Mononuclear cell (primary cell): Measurements from ENCODE around the gene OSBPL7. TPM values are rescaled to one million over a fixed set of nuclear protein-coding genes. Genes with fewer than 3 reads are reported as not detected.

Experiments used
- H3K27me3 ChIP-seq: 2 replicates; pipeline ENCODE4 v1.6.0; 2011; ENCODE audit warnings: low read length, control low read depth; ENCODE audit not compliant: insufficient read depth
- H3K4me1 ChIP-seq: 2 replicates; pipeline ENCODE4 v1.5.1; 2011; ENCODE audit warnings: mild to moderate bottlenecking, low read length, control low read depth; ENCODE audit not compliant: insufficient read depth
- H3K4me3 ChIP-seq: 2 replicates; pipeline ENCODE4 v1.5.1; 2011; ENCODE audit warnings: mild to moderate bottlenecking, low read length, moderate library complexity
- H3K9me3 ChIP-seq: 2 replicates; pipeline ENCODE4 v1.5.1; 2011; ENCODE audit warnings: low read depth, mild to moderate bottlenecking, control low read depth, low read length
- total RNA-seq: library from RNA; depleted of rRNA; stranded (reverse); fragments of >200 nt; gene quantifications from one replicate; pipeline ENCODE4 v1.2.3, GENCODE V29; 2012

The OSBPL7 gene
- total RNA-seq, 1 donor: 8.5 TPM

DNA sequence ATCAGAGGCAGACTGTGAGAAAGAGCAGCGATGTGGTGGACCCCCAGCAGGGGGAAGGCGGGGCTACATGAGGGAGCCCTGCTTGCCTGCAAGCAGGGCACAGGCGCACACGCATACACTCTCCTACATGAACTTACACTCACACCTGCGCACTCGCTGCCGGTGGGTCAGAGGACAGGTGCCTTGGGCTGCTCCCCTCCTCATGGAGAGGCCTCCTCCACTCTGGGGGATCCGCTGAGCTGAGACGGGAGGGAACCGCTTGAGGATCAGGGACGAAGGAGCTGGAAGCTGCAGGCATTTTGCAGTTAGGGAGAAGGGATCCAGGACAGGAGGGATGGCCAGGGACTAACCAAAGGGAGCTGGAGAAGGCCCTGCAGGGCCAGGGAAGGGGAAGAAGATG is 14.2 kb downstream of the OSBPL7 start:
- H3K9me3 ChIP-seq: no peaks in the 10 kb centered on the region
- H3K27me3 ChIP-seq: no peaks in the 10 kb centered on the region
- H3K4me1 ChIP-seq: no peaks in the 10 kb centered on the region
- no peak overlapping the region for H3K4me3 ChIP-seq

DNA sequence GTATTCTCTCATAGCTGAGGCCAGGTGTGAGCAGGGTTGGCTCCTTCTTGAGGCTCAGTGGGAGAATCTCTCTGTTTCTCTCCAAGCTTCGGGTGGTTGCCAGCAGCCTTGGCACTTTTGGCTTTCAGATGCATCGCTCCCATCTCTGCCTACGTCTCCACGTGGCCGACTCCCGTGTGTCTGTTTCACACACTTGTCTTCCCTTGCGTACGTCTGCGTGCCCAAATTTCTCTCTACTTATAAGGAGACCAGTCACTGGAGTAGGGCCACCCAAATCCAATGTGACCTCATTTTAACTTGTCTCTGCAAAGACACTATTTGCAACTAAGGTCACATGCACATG is 14.7 kb downstream of the OSBPL7 start:
- Histone ChIP-seq H3K4me1 (no peaks in the 10 kb centered on the region), H3K27me3 (no peaks in the 10 kb centered on the region), H3K4me3 (no peak overlapping the region), H3K9me3 (no peaks in the 10 kb centered on the region)

- Histone ChIP-seq H3K4me3 (no peak overlapping the region), H3K27me3 (no peaks in the 10 kb centered on the region), H3K4me1 (no peaks in the 10 kb centered on the region), H3K9me3 (no peaks in the 10 kb centered on the region)
These were observed 15.3 kb downstream of the OSBPL7 start for GRCh38 chr17:47806026-47806912.

DNA sequence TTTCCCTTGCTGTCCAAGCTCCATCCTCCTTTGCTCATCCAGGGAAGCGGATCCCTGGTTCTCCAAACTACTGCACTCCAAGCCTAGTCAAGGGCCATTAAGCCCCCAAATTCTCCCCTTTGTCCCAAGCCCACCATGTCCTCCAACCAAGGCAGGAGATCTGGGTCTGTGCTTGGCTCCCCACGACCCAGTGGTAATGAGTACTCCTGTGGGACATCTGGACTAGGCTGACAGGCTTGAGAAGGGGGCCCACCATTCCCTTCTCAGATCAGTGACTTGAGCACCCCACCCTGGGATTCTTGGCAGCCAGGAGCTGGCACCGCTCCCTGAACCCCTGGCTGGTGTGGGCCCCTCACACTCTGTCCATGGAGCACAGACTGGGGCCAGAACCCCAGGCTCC is 17.1 kb downstream of the OSBPL7 start:
- no peaks in the 10 kb centered on the region for H3K9me3 ChIP-seq
- H3K4me1 ChIP-seq: no peaks in the 10 kb centered on the region
- no peaks in the 10 kb centered on the region for H3K27me3 ChIP-seq
- H3K4me3 ChIP-seq: no peak overlapping the region

DNA sequence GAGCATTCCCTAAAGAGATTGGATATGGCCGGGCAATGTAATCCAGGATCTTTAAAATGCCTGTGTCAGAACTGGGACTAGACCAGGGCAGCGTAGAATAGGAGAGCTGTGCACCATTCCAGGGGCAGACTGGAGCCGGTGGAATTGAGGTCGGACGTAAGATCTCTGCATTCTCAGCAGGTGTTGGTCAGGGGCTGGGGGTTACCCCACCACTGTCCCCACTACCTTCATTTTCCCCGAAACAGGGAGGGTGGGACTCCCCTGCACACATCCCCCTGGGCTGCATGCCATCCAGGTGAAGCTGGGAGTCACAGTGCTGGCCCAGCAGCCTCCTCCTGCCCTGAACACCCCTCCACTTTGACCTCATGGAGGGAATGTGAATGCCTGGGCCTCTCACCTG is 17.8 kb downstream of the OSBPL7 start:
- Histone ChIP-seq H3K27me3 (no peaks in the 10 kb centered on the region), H3K4me1 (no peaks in the 10 kb centered on the region), H3K4me3 (no peak overlapping the region), H3K9me3 (no peaks in the 10 kb centered on the region)

DNA sequence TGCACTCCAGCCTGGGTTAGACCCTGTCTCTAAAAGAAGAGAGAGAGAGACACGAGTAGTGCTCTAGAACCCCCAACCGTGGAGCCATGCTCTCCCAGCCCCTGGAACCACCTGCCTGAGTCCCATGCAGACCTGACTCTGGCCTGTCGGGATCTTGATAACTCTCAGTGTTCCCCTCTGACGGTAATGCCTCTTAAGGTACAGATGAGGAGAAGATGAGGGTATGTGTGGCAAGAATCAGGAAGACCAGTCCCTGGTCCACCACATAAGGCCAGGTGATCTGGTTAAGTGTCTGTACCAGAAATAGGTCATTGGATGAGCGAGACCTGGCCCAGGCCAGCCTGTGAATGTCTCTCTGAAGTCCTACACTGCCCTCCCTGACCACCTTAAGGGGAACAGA is 18.4 kb downstream of the OSBPL7 start:
- H3K4me3 ChIP-seq: no peak overlapping the region
- H3K27me3 ChIP-seq: no peaks in the 10 kb centered on the region
- H3K9me3 ChIP-seq: no peaks in the 10 kb centered on the region
- no peaks in the 10 kb centered on the region for H3K4me1 ChIP-seq

DNA sequence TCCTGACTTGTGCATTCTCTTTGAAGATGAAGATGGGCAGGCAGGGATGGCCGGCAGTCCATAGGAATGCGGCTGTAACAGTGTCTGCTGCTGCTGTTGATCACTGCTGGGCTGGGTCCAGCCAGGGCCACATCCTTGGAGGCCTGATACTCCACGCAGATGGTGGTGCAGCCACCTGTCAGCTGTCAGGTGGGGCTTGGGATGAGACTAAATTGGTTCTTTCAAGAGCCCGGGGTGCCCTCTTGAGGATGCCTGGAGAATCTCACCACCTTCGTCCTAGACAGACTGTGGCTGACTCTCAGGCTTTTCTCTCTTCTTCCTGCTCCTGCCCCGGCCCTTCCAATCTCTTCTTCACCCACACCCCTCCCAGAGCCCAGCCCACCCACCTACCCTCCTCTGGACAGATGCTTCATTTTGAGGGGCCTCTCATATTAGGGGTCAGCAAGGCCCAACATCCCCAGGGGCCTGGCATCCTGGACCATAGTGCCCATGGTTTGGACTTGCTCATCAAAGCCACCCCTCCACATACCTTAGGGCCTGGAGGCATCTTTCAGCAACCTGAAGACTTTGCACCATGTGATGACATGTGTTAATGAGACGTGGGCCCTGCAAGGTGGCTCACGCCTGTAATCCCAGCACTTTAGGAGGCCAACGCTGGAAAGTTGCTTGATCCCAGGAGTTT is 19.1 kb downstream of the OSBPL7 start:
- Histone ChIP-seq H3K27me3 (no peaks in the 10 kb centered on the region), H3K9me3 (no peaks in the 10 kb centered on the region), H3K4me3 (no peak overlapping the region), H3K4me1 (no peaks in the 10 kb centered on the region)

DNA sequence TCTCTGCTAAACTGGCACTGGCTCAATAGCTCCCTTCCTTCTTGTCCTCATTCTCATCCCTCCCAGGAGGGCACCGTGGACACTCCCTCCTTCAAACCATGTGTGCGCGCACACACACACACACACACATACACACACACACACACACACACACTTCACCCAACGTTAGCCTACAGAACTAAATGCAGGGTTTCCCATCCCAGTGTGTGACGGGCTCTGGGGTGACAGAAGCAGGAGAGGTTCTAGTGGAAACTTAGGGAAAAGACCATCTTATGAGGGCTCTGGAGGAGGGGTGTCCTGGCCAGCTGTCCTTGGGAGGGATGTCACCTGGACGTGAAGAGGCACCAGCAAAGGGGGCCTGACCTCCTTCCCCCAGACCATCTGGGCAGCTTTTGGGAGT is 19.7 kb downstream of the OSBPL7 start:
- no peaks in the 10 kb centered on the region for H3K9me3 ChIP-seq
- H3K27me3 ChIP-seq: no peaks in the 10 kb centered on the region
- H3K4me3 ChIP-seq: no peak overlapping the region
- H3K4me1 ChIP-seq: no peaks in the 10 kb centered on the region

GRCh38 chr17:47801176-47801765 is 20.3 kb downstream of the OSBPL7 start:
- H3K9me3 ChIP-seq: no peaks in the 10 kb centered on the region
- H3K4me3 ChIP-seq: no peak overlapping the region
- H3K4me1 ChIP-seq: no peaks in the 10 kb centered on the region
- H3K27me3 ChIP-seq: no peaks in the 10 kb centered on the region

DNA sequence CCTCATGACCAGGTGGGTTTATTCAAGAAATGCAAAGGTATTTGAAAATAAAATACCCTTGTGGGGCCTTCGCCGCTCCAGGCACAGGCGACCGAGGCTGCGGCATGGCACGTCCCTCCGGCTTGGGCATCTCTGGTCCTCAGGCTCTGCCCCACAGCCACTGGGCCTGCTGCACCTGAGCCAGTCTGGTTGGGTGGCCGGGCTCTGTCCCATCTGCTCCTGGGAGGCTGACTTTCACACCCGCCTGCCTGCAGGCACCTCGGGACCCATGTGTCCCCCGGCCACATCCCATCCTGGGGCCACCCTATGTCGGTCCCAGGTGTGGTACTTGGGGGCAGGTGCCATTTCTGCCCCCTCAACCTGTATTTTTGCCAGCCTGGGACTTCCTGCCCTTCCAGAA is 20.9 kb downstream of the OSBPL7 start:
- no peaks in the 10 kb centered on the region for H3K4me1 ChIP-seq
- H3K9me3 ChIP-seq: no peaks in the 10 kb centered on the region
- no peak overlapping the region for H3K4me3 ChIP-seq
- no peaks in the 10 kb centered on the region for H3K27me3 ChIP-seq

DNA sequence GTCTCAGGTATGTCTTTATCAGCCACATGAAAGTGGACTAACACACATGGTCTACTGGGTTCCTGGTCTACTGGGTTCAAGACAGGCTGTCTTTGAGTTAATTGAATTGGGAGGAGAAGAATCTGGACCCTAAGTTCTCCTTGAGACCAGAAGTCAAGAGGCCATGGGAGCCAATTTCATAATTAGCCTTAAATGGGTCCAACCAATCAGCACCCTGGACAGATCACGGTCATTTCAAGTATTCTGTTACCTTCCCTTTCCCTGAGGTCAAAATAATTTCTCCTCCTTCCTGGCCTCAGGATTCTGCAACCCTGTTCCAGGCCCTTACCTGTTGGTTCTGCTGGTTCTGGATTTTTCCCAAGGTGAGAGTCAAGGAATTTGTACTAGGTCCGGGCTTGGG is 23.8 kb downstream of the OSBPL7 start:
- Histone ChIP-seq H3K4me1 (no peaks in the 10 kb centered on the region), H3K9me3 (no peaks in the 10 kb centered on the region), H3K27me3 (peaks cover 17% of the 10 kb centered on the region), H3K4me3 (no peak overlapping the region)

- Histone ChIP-seq H3K9me3 (no peaks in the 10 kb centered on the region), H3K27me3 (peaks cover 63% of the 10 kb centered on the region), H3K4me1 (peaks cover 11% of the 10 kb centered on the region), H3K4me3 (no peak overlapping the region)
These were observed 28.6 kb downstream of the OSBPL7 start for GRCh38 chr17:47792979-47793378.

DNA sequence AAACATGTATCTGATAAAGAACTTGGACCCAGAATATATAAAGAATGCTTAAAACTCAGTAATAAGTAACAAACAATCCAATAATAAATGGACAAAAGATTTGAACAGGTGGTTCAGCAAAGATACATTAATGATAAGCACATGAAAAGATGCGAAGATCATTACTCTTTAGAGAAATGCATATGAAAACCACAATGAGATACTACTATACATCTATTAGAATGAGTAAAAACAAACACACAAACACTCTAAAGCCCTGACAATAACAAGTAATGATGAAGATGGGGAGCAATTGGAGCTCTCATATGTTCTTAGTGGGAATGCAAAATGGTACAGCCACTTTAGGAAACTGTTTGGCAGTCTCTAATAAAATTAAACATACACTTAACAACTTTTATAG is 29.1 kb downstream of the OSBPL7 start:
- Histone ChIP-seq H3K9me3 (no peaks in the 10 kb centered on the region), H3K4me1 (peaks cover 11% of the 10 kb centered on the region), H3K4me3 (no peak overlapping the region), H3K27me3 (peaks cover 66% of the 10 kb centered on the region)

- peaks cover 11% of the 10 kb centered on the region for H3K4me1 ChIP-seq
- no peaks in the 10 kb centered on the region for H3K9me3 ChIP-seq
- H3K27me3 ChIP-seq: peaks cover 66% of the 10 kb centered on the region
- no peak overlapping the region for H3K4me3 ChIP-seq
These were observed 30.6 kb downstream of the OSBPL7 start for GRCh38 chr17:47791025-47791424.

DNA sequence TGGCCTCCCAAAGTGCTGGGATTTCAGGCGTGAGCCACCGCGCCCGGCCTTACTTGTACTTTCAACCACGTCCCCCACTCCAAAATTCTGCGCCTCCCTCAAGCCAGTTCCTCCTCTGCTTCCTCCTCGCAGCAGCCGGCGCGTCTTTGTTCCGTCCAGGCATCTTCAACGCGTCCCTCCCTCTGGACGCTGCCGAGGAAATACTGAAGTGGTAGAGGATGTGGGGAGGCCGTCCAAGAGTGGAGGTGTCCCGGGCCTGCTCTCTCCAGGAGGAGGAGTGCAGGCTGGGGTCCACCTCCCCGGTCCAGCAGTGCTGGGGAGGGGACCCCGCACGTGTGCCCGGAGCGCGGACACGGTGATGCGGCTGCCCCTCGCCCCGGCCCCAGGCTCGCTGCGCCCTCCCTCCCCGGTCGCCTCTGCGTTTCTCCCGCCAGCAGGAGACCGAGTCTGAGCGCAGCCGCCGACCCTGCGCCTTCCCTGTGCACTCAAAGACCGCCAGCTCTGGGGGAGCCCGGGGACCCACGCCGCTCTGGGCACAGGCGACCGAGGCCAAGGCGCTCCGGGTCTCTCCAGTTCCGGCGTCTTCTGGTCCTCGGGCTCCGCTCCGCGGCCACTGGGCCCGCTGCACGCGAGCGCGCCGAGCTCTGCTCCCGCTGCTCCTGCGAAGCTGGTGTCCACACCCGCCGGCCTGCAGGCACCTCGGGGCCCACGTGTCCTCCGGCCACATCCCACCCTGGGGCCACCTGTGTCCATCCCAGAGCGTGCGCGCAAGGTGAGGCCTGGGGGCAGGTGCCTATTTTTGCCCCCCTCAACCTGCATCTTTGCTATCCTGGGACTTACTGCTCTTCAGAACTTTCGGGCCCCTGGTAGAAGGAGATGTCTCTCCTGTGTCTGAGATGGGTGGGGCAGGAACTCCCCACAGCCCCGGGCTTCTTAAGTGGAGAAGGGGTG is 31.7 kb downstream of the OSBPL7 start:
- Histone ChIP-seq H3K27me3 (peaks cover 63% of the 10 kb centered on the region), H3K4me3 (no peak overlapping the region), H3K4me1 (peaks cover 11% of the 10 kb centered on the region), H3K9me3 (no peaks in the 10 kb centered on the region)
